Gastroesophageal sphincter (tissue), 3 donors: Measurements from ENCODE around the gene MEX3C.

Experiments
- CTCF ChIP-seq, 4 experiments: fragments of 200-600 bp in 2 of 4; fragments of 450-650 bp in 2 of 4; sonication (generic) in 1 of 4; IDR thresholded peaks; one replicate each; pipeline ENCODE4 v1.5.1; 2017 to 2019; ENCODE audit warnings: antibody characterized with exemption in 4 of 4, mild to moderate bottlenecking in 2 of 4, moderate library complexity in 2 of 4
- POLR2A ChIP-seq, 2 donors: fragments of 450-650 bp; IDR thresholded peaks; one replicate each; pipeline ENCODE4 v1.6.1; 2017; ENCODE audit warnings: antibody characterized with exemption in 2 of 2, mild to moderate bottlenecking in 2 of 2, moderate library complexity in 1 of 2

DNA sequence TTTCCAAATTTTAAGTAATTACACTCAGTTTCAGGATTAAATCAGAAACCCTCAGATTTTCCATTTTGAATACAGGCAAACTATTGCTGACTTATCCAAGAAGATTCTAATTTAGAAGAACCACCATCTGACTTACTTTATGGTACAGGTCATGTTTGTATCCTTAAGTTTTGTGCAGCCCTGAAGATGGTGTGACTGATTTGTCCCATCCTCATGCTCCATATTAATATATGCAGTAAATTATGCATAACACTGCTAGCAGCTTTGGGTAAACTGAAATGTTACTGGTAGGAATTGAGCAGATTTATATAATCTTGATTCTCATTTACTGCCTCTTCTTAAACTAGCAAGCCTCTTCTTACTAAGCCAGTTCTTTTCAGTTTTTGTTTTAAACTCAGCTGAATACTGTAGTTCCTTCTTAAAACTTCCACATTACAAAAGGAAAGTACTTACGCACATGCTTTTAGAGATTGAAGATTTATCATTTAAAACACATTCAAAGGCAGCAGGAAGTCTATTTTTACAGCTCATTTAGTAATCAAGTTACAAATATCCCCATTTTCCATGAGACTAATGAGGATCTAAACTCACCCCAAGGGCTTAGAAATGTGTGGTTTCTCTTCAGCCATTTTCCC lies 25.7 kb downstream of the MEX3C start:
- TF ChIP-seq CTCF (IDR thresholded peaks at IDR 0.05) (no peak), POLR2A (IDR thresholded peaks at IDR 0.05) (no peak)
